GM04503 (cell line): Measurements from ENCODE around the gene WDR31.
"Not testable (repeated sequence)": the region's sequence is repeated elsewhere in the genome, so short reads cannot be mapped to it uniquely, and the experiment has no call there.

Source experiments
- DNase-seq: peaks from one replicate; pipeline ENCODE4 v3.0.0-alpha.2; 2012; ENCODE audit warnings: low read depth

The WDR31 gene

DNA sequence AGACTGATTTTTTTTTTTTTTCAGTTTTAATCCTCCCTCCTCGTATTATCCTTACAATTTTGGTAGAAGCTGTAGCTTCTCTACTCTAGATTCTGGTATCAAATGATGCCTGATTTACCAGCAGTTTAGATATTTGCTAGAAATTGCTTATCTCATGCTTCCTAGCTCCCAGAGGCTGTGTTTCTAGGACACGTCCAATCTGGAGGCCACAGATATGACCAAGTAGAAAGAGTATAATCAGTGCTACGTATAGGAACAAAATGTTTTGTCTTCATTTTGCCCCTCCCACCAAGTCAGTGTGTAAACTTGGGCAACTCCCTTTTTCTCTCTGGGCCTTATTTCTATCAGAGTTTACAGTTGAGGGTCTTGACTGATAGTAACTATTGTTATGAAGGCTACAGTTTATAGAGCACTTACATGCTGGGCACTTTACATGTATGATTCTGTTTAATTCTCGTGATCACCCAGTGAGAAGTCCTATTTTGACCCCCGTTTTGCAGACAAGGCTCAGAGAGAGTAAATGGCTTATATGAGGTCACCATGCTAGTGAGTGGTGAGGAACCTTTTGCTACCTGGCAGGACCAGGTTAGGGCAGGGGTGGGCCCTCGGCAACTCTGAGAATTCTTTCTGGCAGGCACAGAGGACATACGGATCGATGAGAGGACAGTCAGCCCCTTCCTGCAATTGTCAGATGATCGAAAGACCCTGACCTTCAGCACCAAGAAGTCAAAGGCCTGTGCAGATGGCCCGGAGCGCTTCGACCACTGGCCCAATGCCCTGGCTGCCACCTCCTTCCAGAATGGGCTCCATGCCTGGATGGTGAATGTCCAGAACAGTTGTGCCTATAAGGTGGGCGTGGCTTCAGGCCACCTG lies 29.1 kb upstream of the WDR31 start:
- no peak for DNase-seq

DNA sequence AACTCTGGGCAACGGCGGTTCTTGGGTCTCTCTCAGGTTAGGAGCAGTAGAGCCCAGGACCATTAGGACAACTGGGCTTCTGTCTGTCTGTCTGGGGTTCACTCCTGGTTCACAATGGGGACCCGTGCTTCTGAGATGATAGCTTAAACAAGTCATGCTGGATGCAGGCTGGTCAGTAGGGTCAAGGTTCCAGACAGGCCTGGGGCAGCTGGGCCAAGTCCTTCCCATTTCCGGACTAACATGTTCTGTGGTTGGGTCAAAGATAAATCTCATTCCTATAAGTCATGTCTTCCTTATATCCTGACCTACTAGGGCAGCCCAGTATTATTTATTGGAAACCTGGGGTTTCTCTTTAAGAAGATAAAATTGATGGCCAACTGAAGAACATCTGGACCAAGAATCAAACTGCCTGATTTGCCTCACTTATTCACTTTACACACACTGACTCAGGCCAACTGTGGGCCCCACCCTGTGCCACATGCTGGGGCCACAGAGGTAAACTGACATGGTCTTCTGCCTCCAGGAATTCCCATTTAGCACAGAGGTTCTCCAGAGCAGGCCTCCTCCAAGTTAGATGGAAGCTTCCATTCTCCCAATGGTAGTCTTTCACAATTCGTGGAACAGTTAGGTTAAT lies 28.4 kb upstream of the WDR31 start:
- no peak for DNase-seq

DNA sequence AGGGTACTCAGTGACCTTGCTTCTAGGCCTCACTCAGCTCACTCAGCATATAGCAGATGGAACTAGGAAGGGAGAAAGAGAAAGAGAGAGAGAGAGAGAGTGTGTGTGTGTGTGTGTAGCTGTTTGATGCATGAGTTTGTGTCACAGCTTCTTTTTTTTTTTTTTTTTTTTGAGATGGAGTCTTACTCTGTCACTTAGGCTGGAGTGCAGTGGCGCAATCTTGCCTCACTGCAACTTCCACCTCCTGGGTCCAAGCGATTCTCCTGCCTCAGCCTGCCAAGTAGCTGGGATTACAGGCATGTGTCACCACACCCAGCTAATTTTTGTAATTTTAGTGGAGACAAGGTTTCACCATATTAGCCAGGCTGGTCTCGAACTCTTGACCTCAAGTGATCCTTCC lies 25.6 kb upstream of the WDR31 start:
- not testable (repeated sequence) for DNase-seq

DNA sequence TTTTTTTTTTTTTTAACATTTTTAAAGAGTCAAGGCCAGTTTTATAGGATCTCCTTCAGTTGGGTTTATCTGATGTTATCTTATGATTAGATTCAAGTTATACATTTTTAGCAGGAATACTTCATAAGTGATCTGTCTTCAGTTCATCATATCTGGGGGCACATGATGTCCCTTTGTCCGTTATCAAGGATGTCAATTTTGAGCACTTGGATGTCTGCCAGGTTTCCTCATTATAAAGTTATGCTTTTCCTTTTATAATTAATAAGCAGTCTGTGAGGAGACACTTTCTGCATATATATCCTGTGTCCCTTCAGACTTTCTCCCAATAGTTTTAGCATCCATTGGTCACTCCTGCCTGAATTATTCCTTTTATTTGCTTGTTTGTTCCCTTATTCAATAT lies 24.9 kb upstream of the WDR31 start:
- no peak for DNase-seq

DNA sequence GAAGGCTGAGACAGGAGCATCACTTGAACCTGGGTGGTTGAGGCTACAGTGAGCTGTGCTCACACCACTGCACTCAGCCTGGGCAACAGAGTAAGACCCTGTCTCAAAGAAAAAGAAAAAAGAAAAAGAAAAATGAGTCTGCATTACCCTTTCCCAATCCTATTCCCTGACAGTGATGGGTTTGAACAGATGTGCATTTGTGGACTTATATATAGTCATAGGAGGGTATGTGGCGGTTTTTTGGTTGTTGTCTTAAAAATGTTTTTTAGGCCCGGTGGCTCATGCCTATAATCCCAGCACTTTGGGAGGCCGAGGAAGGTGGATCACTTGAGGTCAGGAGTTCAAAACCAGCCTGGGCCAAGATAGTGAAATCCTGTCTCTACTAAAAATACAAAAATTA lies 23.3 kb upstream of the WDR31 start:
- DNase-seq, result no peak

DNA sequence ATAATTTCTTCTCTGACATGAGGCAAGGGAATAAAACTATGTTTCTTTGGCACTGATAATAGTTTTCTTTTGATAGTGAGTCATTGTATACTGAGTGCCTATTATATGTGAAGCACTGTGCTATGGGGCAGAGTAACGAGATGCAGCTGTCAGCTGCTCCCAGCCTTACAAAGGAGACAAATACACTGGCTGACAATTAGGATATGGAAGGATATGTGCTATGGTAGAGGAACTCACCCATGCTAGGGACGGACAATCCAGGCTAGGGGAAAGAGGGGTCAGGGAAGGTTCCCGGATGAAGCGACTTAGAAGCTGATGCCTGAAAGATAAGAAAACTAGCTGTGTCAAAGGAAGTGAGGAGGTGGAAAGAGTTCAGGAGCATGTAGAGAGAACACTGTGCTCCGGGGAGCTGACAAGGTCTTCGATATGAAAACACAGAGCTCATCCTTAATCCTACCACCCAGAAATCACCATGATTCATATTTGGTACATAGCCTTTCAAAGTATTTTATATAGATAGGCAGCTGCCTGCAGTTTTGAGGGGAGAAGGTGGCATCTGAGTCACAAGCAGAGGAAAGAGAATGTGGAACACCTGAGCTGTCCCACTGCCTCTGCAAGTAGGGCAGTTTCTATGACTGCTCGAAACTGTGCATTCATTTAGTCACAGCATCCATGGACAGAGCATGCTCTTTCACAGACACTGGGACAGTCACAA lies 21.4 kb upstream of the WDR31 start:
- no peak for DNase-seq

DNA sequence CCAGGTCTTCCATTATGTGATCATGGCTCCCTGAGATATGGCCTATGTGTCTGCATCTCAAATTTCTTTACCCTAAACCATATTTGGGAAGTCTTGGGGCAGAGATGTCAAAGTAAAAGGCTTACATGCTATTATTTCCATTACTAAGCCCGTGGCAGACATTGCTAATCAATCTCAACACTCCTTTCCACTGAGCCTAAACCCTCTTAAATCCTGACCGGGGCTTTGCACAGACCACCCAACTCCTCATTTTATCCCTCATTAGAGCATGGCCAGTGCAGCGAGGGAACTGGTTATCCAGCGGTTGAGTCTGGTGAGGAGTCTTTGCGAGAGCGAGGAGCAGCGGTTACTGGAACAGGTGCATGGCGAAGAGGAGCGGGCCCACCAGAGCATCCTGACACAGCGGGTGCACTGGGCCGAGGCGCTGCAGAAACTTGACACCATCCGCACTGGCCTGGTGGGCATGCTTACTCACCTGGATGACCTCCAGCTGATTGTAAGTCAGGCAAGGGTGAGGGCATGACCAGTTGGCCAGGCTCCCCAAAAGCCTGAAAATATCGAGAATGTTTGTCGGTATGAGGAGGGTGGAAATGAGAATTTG lies 20.3 kb upstream of the WDR31 start:
- DNase-seq, result no peak

DNA sequence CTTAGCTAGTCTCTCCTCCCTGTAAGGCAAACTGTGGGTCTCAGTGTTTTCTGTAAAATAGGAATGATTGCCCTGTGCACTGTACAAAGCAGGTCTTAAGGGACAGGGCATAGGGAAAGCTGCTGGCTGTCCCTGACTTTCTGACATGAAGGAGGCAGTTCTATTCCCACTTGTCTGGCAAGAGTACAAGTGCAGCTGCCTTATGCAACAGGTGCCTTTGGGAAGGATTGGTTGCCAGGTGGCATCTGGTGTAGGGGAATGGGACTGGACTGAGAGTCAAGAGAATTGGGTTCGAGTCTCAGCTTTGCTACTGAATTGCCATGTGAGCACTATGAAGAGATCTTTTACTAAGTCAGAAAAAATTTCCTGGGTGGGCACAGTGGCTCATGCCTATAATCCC lies 19.3 kb upstream of the WDR31 start:
- no peak for DNase-seq

DNA sequence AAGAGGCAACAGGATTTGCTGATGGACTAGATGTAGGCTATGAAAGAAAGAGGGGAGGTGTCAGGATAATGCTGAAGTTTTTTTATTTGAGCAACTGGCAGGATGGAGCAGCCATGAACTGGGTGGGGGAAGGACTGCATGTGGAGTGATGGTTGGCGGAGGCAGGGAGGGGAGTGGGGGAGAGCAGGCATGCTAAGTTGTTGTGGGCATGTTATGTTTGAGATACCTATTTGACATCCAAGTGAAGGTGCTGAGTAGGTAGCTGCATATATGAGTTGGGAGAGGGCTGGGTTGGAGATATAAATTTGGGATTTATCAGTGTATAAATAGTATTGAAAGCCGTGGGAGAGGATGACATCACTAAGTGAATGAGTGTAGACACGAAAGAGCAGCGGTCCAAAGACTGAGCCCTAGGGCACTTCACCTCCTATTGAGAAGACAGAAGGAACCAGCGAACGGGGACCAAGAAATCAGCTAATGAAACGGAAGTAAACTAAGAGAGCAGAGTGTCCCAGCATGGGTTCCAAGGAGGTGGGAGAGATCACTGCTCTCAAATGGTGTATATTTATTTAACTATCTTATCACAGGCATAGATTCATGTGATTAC lies 16.7 kb upstream of the WDR31 start:
- no peak for DNase-seq

DNA sequence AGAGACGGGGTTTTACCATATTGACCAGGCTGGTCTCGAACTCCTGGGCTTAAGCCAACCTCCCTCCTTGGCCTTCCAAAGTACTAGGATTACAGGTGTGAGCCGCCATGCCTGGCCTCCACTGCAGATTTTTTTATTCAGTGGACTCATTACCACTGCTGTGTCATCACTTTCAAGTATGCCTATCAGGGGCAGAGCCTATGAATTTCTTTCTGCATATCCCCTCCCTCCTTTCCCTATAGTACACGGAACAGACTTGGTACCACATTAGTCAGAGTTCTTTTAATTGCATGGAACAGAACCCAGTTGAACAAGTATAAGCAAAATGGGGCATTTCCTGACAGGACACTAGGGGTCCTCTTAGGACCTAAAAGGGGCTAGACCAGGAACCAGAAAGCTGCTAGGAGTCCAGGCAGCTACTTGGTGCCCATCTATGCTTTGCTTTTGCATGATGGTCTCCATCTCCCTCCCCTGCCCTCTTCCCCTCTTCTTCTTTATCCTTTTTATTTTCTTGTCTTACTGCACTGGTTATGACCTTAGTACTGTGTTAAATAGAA lies 15.0 kb upstream of the WDR31 start:
- DNase-seq, result no peak

DNA sequence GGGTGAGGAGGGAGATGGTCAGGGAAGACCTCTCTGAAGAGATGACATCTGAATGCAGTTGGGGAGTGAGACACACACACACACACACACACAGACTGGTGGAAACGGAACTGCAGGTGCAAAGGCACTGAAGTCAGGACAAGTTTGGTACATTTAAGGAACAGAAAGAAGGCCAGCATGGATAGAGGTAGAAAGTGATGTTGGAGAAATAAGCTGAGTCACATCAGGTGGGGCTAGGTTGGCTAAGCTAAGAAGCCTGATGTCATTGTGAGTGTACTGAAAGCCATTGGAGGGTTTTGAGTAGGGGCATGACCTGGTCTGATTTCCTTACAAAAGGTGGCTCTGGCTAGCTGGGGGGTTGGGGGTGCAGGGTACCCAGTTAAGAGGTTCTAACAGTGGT lies 12.3 kb upstream of the WDR31 start:
- no peak for DNase-seq

DNA sequence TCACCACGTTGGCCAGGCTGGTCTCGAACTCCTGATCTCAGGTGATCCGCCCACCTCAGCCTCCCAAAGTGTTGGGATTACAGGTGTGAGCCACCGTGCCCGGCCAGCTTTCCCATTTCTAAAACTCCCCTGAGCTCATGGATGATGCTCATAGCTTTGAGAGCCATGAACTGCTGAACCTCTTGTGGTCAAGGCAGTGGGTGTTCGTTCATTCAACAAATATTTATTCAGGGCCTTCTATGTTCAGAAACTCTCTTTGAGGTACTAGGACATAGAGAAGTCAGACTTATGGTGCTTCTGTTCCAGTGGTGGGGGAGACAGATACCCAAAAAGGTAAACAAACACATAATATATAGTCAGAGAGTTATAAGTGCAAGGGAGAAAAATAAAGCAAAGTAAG lies 11.9 kb upstream of the WDR31 start:
- DNase-seq, result no peak

DNA sequence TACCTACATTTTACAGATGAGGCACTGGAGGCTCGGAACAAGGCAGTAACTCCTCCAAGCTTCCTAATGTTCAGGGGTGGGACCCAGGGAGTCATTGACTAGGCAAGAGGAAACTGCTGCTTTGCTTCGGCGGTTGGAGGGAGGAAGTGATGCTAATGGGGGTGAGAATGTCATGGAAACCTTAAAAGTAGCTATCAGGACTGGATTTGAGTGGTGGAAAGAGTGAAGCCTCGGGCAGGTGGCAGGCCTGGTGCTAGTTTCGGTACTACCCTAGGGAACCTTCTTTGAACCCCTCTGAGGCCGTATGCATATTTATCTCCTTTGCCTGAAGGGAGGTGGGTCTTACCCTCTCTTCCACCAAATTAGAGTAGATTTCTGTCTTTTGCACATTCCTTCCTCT lies 10.9 kb upstream of the WDR31 start:
- no peak for DNase-seq

DNA sequence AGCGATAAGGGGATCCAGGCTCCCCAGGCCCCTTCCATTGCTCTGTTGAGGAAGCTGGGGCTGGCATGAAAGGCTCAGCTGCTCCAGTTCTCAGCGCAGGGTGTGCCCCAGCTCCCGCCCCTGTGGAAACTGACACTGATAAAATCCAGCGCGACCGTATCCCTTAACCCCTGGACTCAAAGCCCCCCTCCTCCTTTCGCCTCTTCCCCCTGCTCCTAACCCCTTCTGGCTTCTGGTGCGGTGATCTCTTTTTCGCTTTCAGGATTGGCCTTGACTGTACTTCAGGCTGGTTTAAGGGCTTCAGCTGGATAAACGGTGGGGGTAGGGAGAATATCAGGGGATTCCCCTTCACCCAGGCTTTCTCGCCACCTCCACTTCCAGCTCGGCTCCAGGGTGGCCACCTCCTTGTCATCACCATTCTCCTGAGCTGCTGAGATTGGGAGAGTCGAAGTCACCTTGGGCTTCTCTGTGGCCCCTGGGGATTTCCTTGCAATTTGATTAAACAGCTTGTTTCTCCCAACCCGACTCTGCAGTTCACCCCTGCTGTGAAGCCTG lies 10.1 kb upstream of the WDR31 start:
- DNase-seq, result no peak

DNA sequence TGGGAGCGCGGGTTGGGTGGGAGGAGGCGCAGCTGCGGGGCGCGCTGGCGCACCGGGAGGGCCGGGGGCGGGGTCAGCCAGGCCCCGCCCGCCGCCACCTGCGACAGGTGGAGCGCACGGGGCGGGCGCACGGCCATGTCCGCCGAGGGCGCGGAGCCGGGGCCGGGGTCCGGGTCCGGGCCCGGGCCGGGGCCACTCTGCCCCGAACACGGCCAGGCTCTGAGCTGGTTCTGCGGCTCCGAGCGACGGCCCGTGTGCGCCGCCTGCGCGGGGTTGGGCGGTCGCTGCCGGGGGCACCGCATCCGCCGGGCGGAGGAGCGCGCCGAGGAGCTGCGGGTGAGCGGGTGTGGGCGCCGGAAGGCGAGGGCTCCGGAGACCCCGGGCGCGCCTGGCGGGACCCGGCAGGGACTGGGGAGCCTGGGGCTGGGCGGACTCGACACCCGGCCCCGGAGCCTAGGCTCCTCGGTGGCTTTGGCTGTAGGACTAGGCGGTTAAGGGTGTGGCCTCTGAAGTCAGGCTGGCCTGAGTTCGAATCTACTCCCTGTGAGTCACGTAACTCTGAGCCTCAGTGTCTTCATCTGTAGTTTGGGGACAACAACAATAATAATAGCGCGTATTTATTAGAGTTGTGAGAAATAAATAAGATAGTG lies 9.5 kb upstream of the WDR31 start, which contains the start of gene BSPRY:
Gene BSPRY (plus strand): TSS at position 97 of the 650 bp plus-strand sequence. CDS start 39 bp downstream, at position 136.
- no peak for DNase-seq

DNA sequence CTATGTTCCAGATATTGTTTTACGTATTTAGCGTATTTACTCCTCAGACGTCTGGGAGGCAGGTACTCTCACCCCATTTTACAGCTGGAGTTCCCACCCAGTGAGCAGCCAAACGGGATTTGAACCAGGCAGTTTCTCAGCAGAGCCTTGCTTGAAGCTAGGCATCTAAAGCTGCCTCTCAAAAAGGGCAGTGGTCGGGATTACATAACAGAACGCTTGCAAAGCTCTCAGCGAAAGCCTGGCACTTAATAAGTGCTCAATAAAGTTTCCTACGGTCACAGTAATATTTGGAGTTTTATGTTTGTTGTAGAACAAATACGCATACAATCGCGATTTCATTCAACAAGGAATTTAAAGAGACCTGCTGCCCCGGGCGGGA lies 9.0 kb upstream of the WDR31 start:
- DNase-seq, result no peak

DNA sequence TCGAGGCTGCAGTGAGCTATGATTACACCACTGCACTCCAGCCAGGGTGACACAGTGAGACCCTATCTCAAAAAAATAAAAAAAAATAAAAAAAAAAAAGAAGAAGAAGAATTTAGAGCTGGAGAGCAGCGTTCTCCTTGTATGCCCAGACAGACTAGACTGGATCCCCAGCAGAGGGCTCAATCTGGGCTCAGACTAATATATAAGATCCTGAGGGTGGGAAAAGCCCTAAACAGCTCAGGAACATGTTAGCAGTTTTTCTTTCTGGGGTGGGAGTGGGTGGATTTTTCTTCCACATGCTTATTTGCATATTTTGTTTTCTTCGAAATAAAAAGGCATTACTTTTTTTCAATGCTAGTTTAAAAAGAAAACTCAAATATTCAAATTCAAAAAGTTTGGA lies 8.4 kb upstream of the WDR31 start:
- DNase-seq, result no peak

DNA sequence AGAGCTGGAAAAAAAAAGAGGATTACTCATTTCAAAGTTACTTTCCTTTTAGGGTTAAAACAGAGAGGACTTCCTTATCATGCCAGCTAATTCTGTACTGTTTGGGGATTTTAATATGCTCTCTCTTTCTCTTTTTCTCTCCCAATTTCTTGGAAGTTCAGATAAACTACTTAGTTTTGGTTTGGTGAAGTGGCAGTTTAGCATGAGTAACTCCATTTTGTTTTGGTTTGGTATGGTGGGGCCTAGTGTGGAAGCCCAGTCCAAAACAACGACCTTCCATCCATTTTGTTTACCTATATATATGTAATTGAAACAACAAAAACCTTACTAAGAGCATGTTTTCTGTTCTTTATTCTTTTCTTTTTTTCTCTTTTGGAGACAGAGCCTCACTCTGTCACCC lies 5.6 kb upstream of the WDR31 start:
- no peak for DNase-seq

DNA sequence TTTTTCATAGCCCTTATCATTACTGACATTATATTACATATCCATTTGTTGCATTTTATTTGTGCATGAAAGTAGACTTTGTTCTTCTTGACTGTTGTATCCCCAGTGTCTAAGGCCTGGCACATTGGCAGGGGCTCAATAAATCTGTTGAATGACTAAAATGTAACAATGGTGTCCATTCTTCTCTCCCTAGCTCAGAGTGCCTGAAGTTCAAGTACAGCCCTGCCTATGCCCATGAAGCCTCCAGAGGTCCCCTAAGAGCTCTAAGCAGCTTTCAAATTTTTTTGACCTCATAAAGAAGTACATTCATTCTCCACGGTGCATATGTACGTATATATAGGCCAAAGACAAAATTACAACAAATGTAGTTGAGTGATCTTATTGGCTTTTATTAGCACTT lies 5.1 kb upstream of the WDR31 start:
- no peak for DNase-seq

DNA sequence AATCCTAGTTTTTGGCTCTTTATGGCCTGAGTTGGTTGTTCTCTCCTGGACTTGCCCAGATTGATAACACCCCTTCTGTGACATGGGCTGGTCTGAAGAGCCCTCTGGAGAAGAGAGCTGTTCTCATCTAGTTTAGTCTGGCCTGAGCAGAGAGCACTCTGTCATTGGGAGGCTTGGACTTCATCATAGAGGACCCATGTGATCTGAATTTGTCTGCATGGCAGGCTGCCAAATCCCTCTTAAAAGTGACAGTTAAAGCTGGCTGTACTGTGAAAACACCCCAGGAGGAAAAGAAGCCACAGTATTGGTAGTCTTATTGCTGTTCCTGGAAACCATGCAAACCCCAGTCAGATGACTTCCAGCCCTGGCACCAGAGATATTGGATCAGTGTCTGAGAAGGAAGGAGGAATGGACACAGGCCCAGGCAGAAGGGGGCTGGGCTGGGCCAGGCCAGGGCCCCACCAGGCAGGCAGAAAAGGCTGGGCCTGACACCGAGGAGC lies 3.7 kb upstream of the WDR31 start:
- DNase-seq, result peak; percentile 56
